ENCODE measurements around the gene AHCYL1. TPM values are rescaled to one million over a fixed set of nuclear protein-coding genes. Genes with fewer than 3 reads are reported as not detected.

Gene AHCYL1
- total and polyA plus RNA-seq, 2 experiments from 2014 or later = 56.2 to 97.6 TPM

DNA sequence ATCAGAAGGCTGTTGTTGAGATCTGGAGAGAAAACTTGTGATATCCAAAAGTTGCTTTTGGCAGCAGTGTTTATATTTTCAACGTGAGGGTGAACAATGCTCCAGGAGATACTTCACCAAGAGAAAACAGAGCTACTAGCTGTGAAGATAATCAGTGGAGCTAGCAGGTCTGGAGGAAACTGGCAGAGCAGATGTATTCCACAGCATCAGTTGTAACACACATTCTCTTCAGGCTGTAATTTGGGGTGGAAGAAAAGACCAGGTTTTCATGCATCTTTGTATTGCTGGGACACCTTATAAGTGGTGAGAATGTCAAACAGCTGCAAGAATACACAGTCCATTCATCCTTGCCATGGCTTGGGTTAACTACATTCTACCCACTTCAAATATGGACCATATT, 22.0 kb downstream of the AHCYL1 start:
- H3K27ac ChIP-seq = no peak overlapping the region
- H3K79me2 ChIP-seq = peaks cover 72% of the 10 kb centered on the region
- H3K4me3 ChIP-seq = no peak overlapping the region
- WGBS (ENCODE audit: low lambda C conversion rate, missing lambda C conversion rate) = 22% methylated on average over 1 of the region's 1 CpG
- TF ChIP-seq EZH2 (IDR thresholded peaks at IDR 0.05; ENCODE audit: borderline replicate concordance) (no peak), EZH2phosphoT487 (IDR thresholded peaks at IDR 0.05; ENCODE audit: low read depth, severe bottlenecking, unreplicated experiment) (no peak)
- TF ChIP-seq, protein P1, sequence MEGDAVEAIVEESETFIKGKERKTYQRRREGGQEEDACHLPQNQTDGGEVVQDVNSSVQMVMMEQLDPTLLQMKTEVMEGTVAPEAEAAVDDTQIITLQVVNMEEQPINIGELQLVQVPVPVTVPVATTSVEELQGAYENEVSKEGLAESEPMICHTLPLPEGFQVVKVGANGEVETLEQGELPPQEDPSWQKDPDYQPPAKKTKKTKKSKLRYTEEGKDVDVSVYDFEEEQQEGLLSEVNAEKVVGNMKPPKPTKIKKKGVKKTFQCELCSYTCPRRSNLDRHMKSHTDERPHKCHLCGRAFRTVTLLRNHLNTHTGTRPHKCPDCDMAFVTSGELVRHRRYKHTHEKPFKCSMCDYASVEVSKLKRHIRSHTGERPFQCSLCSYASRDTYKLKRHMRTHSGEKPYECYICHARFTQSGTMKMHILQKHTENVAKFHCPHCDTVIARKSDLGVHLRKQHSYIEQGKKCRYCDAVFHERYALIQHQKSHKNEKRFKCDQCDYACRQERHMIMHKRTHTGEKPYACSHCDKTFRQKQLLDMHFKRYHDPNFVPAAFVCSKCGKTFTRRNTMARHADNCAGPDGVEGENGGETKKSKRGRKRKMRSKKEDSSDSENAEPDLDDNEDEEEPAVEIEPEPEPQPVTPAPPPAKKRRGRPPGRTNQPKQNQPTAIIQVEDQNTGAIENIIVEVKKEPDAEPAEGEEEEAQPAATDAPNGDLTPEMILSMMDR (IDR thresholded peaks at IDR 0.05; ENCODE audit: poor library complexity) = no peak
- H3K4me1 ChIP-seq (ENCODE audit: insufficient read depth) = peaks cover 38% of the 10 kb centered on the region
- H3K4me2 ChIP-seq = no peak overlapping the region
- DNase-seq (ENCODE audit: low spot score) = no peak
- peaks cover 21% of the 10 kb centered on the region for H4K20me1 ChIP-seq (ENCODE audit: insufficient read depth, poor library complexity, severe bottlenecking)
- H2AFZ ChIP-seq = no peak overlapping the region
- no peaks in the 10 kb centered on the region for H3K36me3 ChIP-seq (replicated peaks; ENCODE audit: insufficient read depth, low read depth)
- no peaks in the 10 kb centered on the region for H3K9me2 ChIP-seq (replicated peaks; ENCODE audit: insufficient read depth)
- H3K9me3 ChIP-seq (ENCODE audit: low read depth) = no peaks in the 10 kb centered on the region
- H3K27me3 ChIP-seq = no peaks in the 10 kb centered on the region

DNA sequence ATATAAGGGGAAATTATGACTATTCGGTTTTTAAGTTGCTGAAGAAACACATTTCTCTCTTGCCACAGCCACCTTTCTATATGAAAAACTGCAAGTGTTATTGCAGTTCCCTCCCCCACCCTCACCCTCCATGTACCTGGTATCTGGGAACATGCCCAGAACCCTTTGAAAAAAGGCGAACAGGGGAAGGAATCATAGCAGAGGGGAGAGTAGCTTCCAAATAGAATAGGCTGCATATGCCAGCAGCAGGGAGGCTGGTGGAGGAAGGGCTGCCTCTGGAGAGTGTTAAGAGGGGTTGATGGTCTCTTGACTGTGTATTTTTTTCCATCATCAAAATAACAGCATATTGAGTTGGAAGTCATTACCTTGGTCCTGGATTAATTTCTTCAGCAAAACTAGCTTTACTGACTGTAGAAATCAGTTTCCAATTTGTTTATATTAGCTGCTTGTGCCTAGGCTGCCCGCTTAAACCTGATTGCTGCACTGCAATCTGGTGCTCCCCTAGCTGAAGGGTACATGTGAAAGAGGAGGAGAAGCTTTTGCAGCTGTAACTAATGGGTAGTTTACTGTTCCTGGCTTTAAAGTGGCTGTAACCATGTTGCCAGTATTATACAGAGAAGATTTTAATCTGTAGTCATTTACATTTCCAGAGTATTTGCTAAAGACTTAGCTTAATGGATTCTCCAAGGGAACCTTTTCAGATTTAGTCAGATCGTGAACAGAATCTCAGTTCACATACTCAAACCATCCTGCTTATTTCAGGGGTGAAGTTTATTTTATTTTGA, 22.7 kb downstream of the AHCYL1 start:
- WGBS (ENCODE audit: low lambda C conversion rate, missing lambda C conversion rate) = 64% methylated on average over 4 of the region's 4 CpGs
- Histone ChIP-seq H3K9me2 (replicated peaks; ENCODE audit: insufficient read depth) (no peaks in the 10 kb centered on the region), H3K79me2 (peaks cover 65% of the 10 kb centered on the region), H4K20me1 (ENCODE audit: insufficient read depth, poor library complexity, severe bottlenecking) (peaks cover 21% of the 10 kb centered on the region), H3K27ac (no peak overlapping the region), H3K4me1 (ENCODE audit: insufficient read depth) (peaks cover 38% of the 10 kb centered on the region), H3K9me3 (ENCODE audit: low read depth) (no peaks in the 10 kb centered on the region), H3K4me2 (no peak overlapping the region), H3K36me3 (replicated peaks; ENCODE audit: insufficient read depth, low read depth) (no peaks in the 10 kb centered on the region), H2AFZ (no peak overlapping the region), H3K4me3 (no peak overlapping the region), H3K27me3 (no peaks in the 10 kb centered on the region)
- TF ChIP-seq EZH2phosphoT487 (IDR thresholded peaks at IDR 0.05; ENCODE audit: low read depth, severe bottlenecking, unreplicated experiment) (no peak), EZH2 (IDR thresholded peaks at IDR 0.05; ENCODE audit: borderline replicate concordance) (no peak)
- TF ChIP-seq, protein P1 (IDR thresholded peaks at IDR 0.05; ENCODE audit: poor library complexity) = no peak
- DNase-seq (ENCODE audit: low spot score) = no peak

DNA sequence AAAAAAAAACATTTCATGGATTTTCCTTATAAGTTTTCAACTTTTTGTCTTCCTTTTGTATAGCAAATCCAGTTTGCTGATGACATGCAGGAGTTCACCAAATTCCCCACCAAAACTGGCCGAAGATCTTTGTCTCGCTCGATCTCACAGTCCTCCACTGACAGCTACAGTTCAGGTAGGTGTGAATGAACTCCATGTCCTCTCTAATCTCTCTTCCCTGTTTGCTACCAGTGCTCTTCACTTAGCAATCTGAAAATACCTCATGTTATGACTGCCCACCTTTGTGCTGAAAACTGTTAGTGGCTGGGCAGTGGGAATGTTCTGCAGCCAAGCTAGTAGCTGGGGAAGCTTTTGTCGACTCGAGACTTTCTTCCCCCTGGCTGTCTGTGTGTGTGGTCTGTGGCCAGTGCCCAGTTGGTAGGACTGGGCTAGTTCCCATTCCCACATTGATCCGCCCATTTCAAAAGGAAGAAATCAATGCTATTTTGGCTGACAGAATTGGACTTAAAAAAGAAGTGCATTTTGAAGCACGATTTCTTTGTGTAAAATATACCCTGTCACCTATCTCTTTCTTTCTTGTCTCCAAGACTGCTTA, 24.5 kb downstream of the AHCYL1 start:
- no peaks in the 10 kb centered on the region for H3K36me3 ChIP-seq (replicated peaks; ENCODE audit: insufficient read depth, low read depth)
- H3K79me2 ChIP-seq = peaks cover 54% of the 10 kb centered on the region
- WGBS (ENCODE audit: low lambda C conversion rate, missing lambda C conversion rate) = 82% methylated on average over 7 of the region's 7 CpGs
- H3K4me1 ChIP-seq (ENCODE audit: insufficient read depth) = peaks cover 27% of the 10 kb centered on the region
- H2AFZ ChIP-seq = no peak overlapping the region
- H3K27ac ChIP-seq = no peak overlapping the region
- no peaks in the 10 kb centered on the region for H3K9me2 ChIP-seq (replicated peaks; ENCODE audit: insufficient read depth)
- DNase-seq (ENCODE audit: low spot score) = no peak
- H4K20me1 ChIP-seq (ENCODE audit: insufficient read depth, poor library complexity, severe bottlenecking) = peaks cover 21% of the 10 kb centered on the region
- H3K4me3 ChIP-seq = no peak overlapping the region
- H3K27me3 ChIP-seq = no peaks in the 10 kb centered on the region
- TF ChIP-seq, protein P1 (IDR thresholded peaks at IDR 0.05; ENCODE audit: poor library complexity) = no peak
- TF ChIP-seq EZH2phosphoT487 (IDR thresholded peaks at IDR 0.05; ENCODE audit: low read depth, severe bottlenecking, unreplicated experiment) (no peak), EZH2 (IDR thresholded peaks at IDR 0.05; ENCODE audit: borderline replicate concordance) (no peak)
- H3K4me2 ChIP-seq = no peak overlapping the region
- no peaks in the 10 kb centered on the region for H3K9me3 ChIP-seq (ENCODE audit: low read depth)

Data from hepatocyte (in vitro differentiated cells).